ENCODE measurements around the gene NTN4. TPM values are rescaled to one million over a fixed set of nuclear protein-coding genes. Genes with fewer than 3 reads are reported as not detected.

The NTN4 gene
- total RNA-seq, 1 experiment from 2014 or later, result 0.17 TPM

DNA sequence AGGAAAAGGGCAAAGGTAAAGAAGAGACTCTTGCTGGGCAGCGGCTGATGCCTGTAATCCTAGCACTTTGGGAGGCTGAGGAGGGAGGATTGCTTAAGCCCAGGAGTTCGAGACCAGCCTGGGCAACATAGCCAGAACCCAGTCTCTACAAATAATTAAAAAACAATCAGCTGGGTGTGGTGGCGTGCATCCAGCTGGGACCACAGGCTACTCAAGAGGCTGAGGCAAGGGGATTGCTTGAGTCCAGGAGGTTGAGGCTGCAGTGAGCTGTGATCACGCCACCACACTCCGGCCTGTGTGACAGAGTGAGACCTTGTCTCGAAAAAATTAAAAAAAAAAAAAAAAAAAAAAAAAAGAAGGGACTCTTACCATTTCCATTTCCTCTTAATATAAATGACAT, 138.9 kb downstream of the NTN4 start:
- Histone ChIP-seq H3K56ac (ENCODE audit: insufficient read length, low read depth, low read length) (no peak overlapping the region), H2AK5ac (ENCODE audit: insufficient read length, low read length) (no peak overlapping the region), H4K20me1 (ENCODE audit: control insufficient read depth, insufficient read depth, insufficient read length) (no peaks in the 10 kb centered on the region), H2BK5ac (ENCODE audit: insufficient read length, low read length) (no peak overlapping the region), H4K8ac (replicated peaks; ENCODE audit: insufficient read length, low read depth, low read length) (no peak overlapping the region), H3K27me3 (ENCODE audit: insufficient read depth, low read length) (no peaks in the 10 kb centered on the region), H4K5ac (ENCODE audit: insufficient read length, low read depth, low read length) (no peak overlapping the region), H3K18ac (ENCODE audit: insufficient read length, low read depth, low read length) (no peak overlapping the region), H3K4me1 (ENCODE audit: insufficient read depth, low read length) (no peaks in the 10 kb centered on the region), H3T11ph (ENCODE audit: low read length) (no peak overlapping the region), H3K4me2 (ENCODE audit: insufficient read depth, insufficient read length, low read length) (no peak overlapping the region), H4K91ac (ENCODE audit: insufficient read length, low read depth, low read length) (no peak overlapping the region), H3K9me3 (ENCODE audit: control insufficient read depth, low read depth, low read length) (no peaks in the 10 kb centered on the region), H2AFZ (ENCODE audit: low read length) (no peak overlapping the region), H3K14ac (ENCODE audit: insufficient read depth, low read length) (no peak overlapping the region), H3K4ac (ENCODE audit: low read depth, low read length) (no peak overlapping the region), H3K79me1 (ENCODE audit: insufficient read depth, low read depth, low read length, poor library complexity, severe bottlenecking) (no peaks in the 10 kb centered on the region), H2BK12ac (ENCODE audit: insufficient read length, low read depth, low read length) (no peak overlapping the region), H3K23ac (ENCODE audit: insufficient read length, low read depth, low read length) (no peak overlapping the region), H2BK120ac (ENCODE audit: low read depth, low read length, poor library complexity, severe bottlenecking) (no peak overlapping the region), H3K9ac (ENCODE audit: extremely low read depth, insufficient read length, low read length) (no peak overlapping the region), H2BK20ac (ENCODE audit: low read depth, low read length, poor library complexity, severe bottlenecking) (no peak overlapping the region), H3K79me2 (ENCODE audit: insufficient read depth, low read length) (no peaks in the 10 kb centered on the region), H3K23me2 (ENCODE audit: insufficient read length, low read depth, low read length, poor library complexity, severe bottlenecking) (no peaks in the 10 kb centered on the region), H2BK15ac (ENCODE audit: low read depth, low read length) (no peak overlapping the region), H3K27ac (ENCODE audit: insufficient read length, low read depth, low read length) (no peak overlapping the region)
- Mint-ChIP-seq H3K27me3 (ENCODE audit: low read depth) (peaks cover 2% of the 10 kb centered on the region; the same call in 1 of the 2 replicates), H3K36me3 (ENCODE audit: insufficient read depth in 1 of 3, low read depth in 3 of 3) (peaks cover 0 to 5% (median 5%) of the 10 kb centered on the region in 3 experiments; a peak in 5 of 7 replicates), H3K9me3 (peaks cover 3% of the 10 kb centered on the region in 2 experiments; a peak in 2 of 5 replicates), H3K4me1 (peaks cover 5 to 13% of the 10 kb centered on the region in 2 experiments), H3K4me3 (no peak overlapping the region), H3K27ac (no peak overlapping the region)
- TF ChIP-seq, protein P1, sequence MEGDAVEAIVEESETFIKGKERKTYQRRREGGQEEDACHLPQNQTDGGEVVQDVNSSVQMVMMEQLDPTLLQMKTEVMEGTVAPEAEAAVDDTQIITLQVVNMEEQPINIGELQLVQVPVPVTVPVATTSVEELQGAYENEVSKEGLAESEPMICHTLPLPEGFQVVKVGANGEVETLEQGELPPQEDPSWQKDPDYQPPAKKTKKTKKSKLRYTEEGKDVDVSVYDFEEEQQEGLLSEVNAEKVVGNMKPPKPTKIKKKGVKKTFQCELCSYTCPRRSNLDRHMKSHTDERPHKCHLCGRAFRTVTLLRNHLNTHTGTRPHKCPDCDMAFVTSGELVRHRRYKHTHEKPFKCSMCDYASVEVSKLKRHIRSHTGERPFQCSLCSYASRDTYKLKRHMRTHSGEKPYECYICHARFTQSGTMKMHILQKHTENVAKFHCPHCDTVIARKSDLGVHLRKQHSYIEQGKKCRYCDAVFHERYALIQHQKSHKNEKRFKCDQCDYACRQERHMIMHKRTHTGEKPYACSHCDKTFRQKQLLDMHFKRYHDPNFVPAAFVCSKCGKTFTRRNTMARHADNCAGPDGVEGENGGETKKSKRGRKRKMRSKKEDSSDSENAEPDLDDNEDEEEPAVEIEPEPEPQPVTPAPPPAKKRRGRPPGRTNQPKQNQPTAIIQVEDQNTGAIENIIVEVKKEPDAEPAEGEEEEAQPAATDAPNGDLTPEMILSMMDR (conservative IDR thresholded peaks at IDR 0.05), result no peak
- WGBS (ENCODE audit: extremely low coverage, insufficient read length, low lambda C conversion rate), result no CpG with 5 or more reads among the region's 6 CpGs
- no peak for DNase-seq
